Measurements from ENCODE around the gene NPEPPS. TPM values are rescaled to one million over a fixed set of nuclear protein-coding genes. Genes with fewer than 3 reads are reported as not detected.
"Not testable (repeated sequence)": the region's sequence is repeated elsewhere in the genome, so short reads cannot be mapped to it uniquely, and the experiment has no call there.

NPEPPS gene, protein sequence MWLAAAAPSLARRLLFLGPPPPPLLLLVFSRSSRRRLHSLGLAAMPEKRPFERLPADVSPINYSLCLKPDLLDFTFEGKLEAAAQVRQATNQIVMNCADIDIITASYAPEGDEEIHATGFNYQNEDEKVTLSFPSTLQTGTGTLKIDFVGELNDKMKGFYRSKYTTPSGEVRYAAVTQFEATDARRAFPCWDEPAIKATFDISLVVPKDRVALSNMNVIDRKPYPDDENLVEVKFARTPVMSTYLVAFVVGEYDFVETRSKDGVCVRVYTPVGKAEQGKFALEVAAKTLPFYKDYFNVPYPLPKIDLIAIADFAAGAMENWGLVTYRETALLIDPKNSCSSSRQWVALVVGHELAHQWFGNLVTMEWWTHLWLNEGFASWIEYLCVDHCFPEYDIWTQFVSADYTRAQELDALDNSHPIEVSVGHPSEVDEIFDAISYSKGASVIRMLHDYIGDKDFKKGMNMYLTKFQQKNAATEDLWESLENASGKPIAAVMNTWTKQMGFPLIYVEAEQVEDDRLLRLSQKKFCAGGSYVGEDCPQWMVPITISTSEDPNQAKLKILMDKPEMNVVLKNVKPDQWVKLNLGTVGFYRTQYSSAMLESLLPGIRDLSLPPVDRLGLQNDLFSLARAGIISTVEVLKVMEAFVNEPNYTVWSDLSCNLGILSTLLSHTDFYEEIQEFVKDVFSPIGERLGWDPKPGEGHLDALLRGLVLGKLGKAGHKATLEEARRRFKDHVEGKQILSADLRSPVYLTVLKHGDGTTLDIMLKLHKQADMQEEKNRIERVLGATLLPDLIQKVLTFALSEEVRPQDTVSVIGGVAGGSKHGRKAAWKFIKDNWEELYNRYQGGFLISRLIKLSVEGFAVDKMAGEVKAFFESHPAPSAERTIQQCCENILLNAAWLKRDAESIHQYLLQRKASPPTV
- 100 to 1,000 TPM; 122 to 226 (median 172) TPM for polyA plus RNA-seq (ENCODE audit: insufficient read depth in 1 of 5, insufficient read length in 5 of 5, low replicate concordance in 1 of 5)
- long read RNA-seq, donor 1, full-length matches to known transcripts = 8 of 8 reads
- long read RNA-seq, donor 1, partial matches to known transcripts = 0 of 8 reads
- long read RNA-seq, donor 1, other reads (novel, unspliced or antisense) = 0 of 8 reads
- long read RNA-seq, donor 2, full-length matches to known transcripts = 1 of 1 reads
- long read RNA-seq, donor 2, partial matches to known transcripts = 0 of 1 reads
- long read RNA-seq, donor 2, other reads (novel, unspliced or antisense) = 0 of 1 reads
- long read RNA-seq, donor 3, full-length matches to known transcripts = 9 of 9 reads
- long read RNA-seq, donor 3, partial matches to known transcripts = 0 of 9 reads
- long read RNA-seq, donor 3, other reads (novel, unspliced or antisense) = 0 of 9 reads
- long read RNA-seq, donor 4, full-length matches to known transcripts = 8 of 8 reads
- long read RNA-seq, donor 4, partial matches to known transcripts = 0 of 8 reads
- long read RNA-seq, donor 4, other reads (novel, unspliced or antisense) = 0 of 8 reads
- long read RNA-seq, donor 5, full-length matches to known transcripts = 9 of 58 reads
- long read RNA-seq, donor 5, partial matches to known transcripts = 49 of 58 reads
- long read RNA-seq, donor 5, other reads (novel, unspliced or antisense) = 0 of 58 reads
- long read RNA-seq, donor 6, full-length matches to known transcripts = 21 of 21 reads
- long read RNA-seq, donor 6, partial matches to known transcripts = 0 of 21 reads
- long read RNA-seq, donor 6, other reads (novel, unspliced or antisense) = 0 of 21 reads
- long read RNA-seq, donor 7, full-length matches to known transcripts = 7 of 7 reads
- long read RNA-seq, donor 7, partial matches to known transcripts = 0 of 7 reads
- long read RNA-seq, donor 7, other reads (novel, unspliced or antisense) = 0 of 7 reads
- long read RNA-seq, donor 8, full-length matches to known transcripts = 7 of 7 reads
- long read RNA-seq, donor 8, partial matches to known transcripts = 0 of 7 reads
- long read RNA-seq, donor 8, other reads (novel, unspliced or antisense) = 0 of 7 reads

GRCh38 chr17:47530557-47531232 lies at the start of gene NPEPPS:
TSS of gene NPEPPS (plus strand) at chr17:47531108. CDS start at chr17:47531301, 193 bp downstream.
- peak; percentile 79 to 82 for DNase-seq

GRCh38 chr17:47491841-47492212 lies 39.1 kb upstream of the NPEPPS start:
- DNase-seq = not testable (repeated sequence)

DNA sequence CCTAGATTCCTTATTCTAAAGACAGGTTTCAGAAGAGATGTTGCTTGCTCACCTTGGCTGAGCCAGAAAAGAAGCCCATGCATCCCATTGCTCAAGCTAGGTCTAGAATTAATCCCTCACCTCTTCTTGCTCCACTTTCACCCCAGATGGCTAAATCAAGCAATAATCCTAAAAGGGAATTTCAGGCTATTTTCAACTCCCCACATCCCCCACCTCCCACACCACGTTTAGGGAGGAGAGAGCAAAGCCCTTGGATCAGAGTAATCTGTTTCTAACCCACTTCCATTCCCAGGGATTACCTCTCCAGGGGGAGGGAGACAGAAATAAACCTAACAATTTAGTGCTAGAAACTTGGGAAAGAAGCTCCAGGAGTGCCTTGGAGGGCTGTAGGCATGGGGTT lies 31.8 kb upstream of the NPEPPS start:
- not testable (repeated sequence) for DNase-seq

DNA sequence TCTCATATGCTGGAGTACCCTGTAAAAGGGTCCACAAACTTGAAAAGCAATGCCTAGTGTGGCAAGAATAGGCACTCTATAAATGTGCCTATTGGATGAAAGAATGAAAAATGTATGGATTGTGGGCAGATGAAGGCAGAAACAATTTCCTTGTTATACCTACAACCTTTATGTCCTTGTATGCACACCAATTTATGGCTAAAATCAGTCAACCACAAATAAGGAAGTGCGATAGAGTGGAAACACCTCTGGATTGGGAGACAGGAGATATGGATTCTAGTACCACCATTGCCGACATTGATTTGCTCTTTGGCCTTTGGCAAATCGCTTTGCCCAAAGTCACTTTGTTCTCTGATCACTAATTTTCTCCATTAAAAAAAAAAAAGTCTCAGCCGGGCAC lies 31.4 kb upstream of the NPEPPS start:
- DNase-seq = not testable (repeated sequence)

DNA sequence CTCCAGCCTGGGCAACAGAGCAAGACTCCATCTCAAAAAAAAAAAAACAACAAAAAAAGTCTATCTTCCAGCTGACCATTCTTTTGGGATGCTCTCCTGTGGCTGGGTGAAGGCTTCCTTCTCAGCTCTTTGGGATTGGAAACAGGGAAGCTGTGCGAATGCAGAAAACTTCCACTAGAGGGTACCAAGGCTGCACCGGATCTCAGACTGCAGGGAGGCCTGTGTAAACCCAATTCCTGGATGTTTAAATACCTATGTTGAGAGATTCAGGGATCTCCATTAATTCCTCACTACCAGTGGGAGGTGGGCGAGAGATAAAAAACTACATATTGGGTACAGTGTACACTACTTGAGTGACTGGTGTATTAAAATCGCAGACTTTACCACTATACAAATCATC lies 30.3 kb upstream of the NPEPPS start:
- not testable (repeated sequence) for DNase-seq

DNA sequence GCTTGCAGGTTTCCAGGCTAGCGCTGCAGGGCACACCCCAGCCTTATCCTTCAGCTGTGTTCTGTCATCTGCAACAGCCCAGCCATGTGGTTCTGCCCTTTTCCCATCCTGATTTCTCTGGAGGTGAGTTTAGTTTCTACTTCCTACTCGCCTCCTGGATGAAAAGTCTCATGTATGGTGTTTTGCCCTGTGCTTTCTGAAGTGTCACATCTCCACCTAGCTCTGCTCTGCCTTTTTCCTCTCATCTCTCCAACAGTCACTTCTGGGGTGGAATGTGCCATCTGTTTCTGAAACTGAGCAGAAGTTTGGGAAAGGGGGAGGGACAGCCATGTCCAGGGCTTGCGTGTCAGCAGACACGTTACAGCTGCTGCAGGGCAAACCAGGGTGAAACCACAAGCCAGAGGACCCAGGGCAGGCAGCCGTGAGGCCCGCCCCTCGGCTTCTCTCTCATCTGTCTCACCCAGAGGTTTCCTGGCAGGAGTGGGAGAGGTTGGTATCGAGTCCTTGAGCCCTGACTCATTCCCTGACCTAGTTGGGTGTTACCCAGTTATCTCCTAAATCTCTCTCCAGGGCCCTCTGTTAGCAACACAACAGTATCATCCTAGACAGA lies 28.7 kb upstream of the NPEPPS start:
- DNase-seq = peak in 1 of 2 donors; percentile 49

- DNase-seq = not testable (repeated sequence)
Observed at GRCh38 chr17:47502776-47503455, 28.0 kb upstream of the NPEPPS start.

DNA sequence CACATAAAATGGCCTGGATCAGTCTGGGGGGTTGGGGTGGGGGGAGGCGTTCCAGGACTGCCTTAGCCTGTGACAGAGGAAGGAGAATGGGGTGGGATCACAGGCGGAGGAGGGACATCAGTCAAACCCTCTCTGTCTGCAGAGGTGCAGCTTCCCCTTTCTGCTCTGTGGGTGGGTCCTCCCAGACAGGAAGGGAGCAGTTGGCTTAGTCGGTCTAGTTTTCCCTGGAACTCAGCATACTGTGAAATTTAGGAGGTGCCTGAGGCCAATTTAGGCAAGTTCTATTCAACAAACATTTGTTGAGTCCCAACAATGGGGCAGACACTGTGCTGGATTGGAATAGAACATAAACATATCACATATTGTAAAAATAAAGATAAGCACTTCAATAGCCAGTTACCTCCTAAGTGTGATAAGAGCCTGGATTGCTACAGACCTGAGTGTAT lies 19.2 kb upstream of the NPEPPS start:
- not testable (repeated sequence) for DNase-seq

- DNase-seq = not testable (repeated sequence)
Observed at GRCh38 chr17:47513301-47513700, 17.6 kb upstream of the NPEPPS start.

DNA sequence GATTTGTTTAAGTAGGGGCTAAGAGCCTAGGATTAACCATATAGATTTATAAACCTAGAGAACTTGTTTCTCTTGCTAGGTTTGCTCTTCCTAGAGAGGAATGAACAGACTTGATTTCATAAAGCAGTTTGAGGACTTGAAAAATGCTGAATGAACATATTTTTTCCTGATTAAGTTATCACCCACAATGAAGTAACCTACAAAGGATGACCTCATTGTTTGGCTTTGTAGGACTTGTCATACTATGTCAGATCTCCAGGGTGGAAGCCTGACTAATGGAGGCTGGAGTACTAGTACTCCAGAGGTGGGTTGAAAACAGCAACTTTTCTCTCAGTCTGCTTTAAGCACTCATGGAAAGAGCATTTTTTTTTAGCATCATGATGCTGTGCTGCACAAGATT lies 12.0 kb upstream of the NPEPPS start:
- not testable (repeated sequence) for DNase-seq

DNA sequence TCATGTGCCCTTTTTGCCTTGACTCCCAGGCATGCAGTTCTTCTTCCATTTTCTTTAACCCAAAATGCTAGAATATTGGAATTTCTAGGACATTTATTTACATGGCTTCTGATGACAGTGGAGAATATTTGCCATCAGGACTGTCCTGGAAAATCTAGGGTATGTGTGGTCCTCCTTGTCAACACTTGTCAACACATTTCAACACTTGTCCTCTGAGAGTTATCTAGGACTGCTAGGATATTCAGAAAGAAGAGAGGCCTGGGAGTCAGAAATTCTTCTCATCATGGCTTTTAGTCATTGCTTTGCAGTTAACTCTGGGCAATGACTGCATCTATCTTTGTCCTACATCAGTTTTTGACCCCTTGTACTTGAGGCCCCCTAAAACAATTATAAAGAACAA lies 11.5 kb upstream of the NPEPPS start:
- not testable (repeated sequence) for DNase-seq

DNA sequence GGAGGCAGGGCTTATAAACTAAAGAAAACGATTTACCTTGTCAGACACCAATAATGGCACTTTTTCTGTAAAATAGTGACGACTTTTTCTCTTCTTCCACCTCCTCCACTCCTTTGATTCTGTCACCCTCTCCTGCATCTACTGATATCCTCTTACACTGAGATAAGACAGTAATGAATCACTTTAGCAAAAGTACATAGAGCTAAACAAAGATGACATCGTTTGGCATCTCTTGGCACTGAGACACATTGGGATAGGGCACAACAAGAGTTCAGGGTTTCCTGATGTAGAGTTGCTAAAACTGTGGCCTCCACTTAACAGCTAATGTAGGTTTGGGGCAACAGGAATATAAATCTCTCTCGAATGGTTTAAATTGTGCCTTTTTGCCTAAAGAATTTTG lies 10.6 kb upstream of the NPEPPS start:
- not testable (repeated sequence) for DNase-seq

GRCh38 chr17:47521434-47521833 lies 9.5 kb upstream of the NPEPPS start:
- DNase-seq = not testable (repeated sequence)

GRCh38 chr17:47522341-47522740 lies 8.6 kb upstream of the NPEPPS start:
- not testable (repeated sequence) for DNase-seq

DNA sequence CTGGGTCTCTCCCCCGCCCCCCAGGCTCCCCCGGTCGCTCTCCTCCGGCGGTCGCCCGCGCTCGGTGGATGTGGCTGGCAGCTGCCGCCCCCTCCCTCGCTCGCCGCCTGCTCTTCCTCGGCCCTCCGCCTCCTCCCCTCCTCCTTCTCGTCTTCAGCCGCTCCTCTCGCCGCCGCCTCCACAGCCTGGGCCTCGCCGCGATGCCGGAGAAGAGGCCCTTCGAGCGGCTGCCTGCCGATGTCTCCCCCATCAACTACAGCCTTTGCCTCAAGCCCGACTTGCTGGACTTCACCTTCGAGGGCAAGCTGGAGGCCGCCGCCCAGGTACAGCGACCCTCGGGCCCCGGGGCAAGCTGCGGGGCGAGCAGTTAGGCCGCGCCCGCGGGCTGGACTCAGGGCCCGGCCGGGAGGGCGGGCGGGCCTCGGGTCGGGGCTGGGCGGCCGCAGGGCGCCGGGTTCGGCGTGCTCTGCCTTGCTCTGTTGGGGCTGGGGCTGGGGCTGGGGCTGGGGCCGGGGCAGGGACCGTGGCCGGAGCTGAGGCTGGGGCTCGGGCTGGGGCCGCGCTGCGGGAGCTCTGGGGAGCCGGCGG lies 419 bp downstream of the NPEPPS start:
- not testable (repeated sequence) for DNase-seq

DNA sequence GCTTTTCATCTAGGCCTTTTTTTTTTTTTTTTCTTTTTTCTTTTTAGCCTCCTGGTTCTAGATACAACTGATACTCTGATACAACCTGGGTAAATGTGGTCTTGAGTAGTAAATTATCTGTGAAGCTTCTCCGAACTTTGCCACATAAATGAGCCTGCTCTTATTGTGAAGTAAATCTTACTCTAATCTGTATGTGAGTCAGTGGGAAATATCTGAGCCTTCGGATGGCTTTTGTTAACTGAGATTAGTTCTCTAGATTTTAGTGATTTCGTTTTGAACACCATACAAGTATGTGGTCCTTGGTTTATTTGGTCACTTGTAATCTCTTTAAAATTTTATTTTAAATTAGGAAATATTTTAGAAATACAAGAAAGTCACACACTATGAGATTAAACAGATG lies 8.2 kb downstream of the NPEPPS start:
- DNase-seq = not testable (repeated sequence)

GRCh38 chr17:47541676-47542075 lies 10.8 kb downstream of the NPEPPS start:
- not testable (repeated sequence) for DNase-seq

GRCh38 chr17:47544327-47544726 lies 13.4 kb downstream of the NPEPPS start:
- not testable (repeated sequence) for DNase-seq

Data from right lung (tissue), 10 donors.